BLaER1 (cell line): Measurements from ENCODE around the gene MAGI3.

Source experiments
- H3K27ac ChIP-seq: shearing (Covaris generic); formaldehyde crosslinking; 2 replicates; pipeline ENCODE4 v1.8.1; 2022
- H3K27me3 ChIP-seq: shearing (Covaris generic); formaldehyde crosslinking; 2 replicates; pipeline ENCODE4 v1.8.1; 2022
- H3K36me3 ChIP-seq: shearing (Covaris generic); formaldehyde crosslinking; 2 replicates; pipeline ENCODE4 v1.8.1; 2022
- H3K4me1 ChIP-seq: shearing (Covaris generic); formaldehyde crosslinking; 2 replicates; pipeline ENCODE4 v1.8.1; 2022
- H3K4me2 ChIP-seq: shearing (Covaris generic); formaldehyde crosslinking; 2 replicates; pipeline ENCODE4 v1.8.1; 2022
- H3K4me3 ChIP-seq: shearing (Covaris generic); formaldehyde crosslinking; 2 replicates; pipeline ENCODE4 v1.8.1; 2022
- H3K9ac ChIP-seq: shearing (Covaris generic); formaldehyde crosslinking; 2 replicates; pipeline ENCODE4 v1.8.1; 2022
- H3K9me3 ChIP-seq: shearing (Covaris generic); formaldehyde crosslinking; 2 replicates; pipeline ENCODE4 v1.8.1; 2022
- H4K20me1 ChIP-seq: shearing (Covaris generic); formaldehyde crosslinking; 2 replicates; pipeline ENCODE4 v1.8.1; 2022
- Cebpa-rat ChIP-seq: shearing (Covaris generic); IDR thresholded peaks from 2 replicates; pipeline ENCODE4 v1.8.1; 2022

Gene MAGI3

DNA sequence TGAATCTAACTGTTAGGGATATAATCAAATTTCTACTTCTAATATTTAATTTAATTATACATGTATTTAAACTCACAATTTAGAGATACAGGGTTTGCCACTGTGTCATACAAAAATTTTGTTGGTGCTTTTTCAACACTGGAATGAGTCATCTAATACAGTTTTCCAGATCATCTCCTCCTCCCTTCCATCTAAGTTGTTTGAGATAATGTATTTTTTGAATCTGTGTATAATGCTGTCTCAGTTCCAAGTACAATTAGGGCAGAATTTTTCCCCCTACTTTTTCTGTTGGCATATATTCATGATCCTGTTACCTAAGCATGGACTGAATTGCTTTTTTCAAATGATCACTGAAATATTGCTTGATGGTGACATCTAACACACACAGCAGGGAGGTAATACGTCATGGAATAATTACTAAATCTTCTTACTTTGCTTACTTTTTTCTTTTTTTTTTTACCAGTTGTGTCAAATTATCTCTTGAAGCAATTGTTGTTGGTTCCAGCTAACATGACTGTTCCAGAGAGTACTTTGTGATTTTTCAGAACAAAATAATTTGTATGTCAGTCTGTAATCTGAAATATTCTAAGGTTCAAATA is 146.0 kb downstream of the MAGI3 start:
- no peak overlapping the region for H3K4me2 ChIP-seq
- no peak overlapping the region for H3K9ac ChIP-seq
- no peak overlapping the region for H3K4me3 ChIP-seq
- no peaks in the 10 kb centered on the region for H3K36me3 ChIP-seq
- H4K20me1 ChIP-seq: no peaks in the 10 kb centered on the region
- no peak overlapping the region for H3K27ac ChIP-seq
- no peaks in the 10 kb centered on the region for H3K4me1 ChIP-seq
- TF ChIP-seq Cebpa-rat: no peak
- no peaks in the 10 kb centered on the region for H3K27me3 ChIP-seq
- H3K9me3 ChIP-seq: no peaks in the 10 kb centered on the region

DNA sequence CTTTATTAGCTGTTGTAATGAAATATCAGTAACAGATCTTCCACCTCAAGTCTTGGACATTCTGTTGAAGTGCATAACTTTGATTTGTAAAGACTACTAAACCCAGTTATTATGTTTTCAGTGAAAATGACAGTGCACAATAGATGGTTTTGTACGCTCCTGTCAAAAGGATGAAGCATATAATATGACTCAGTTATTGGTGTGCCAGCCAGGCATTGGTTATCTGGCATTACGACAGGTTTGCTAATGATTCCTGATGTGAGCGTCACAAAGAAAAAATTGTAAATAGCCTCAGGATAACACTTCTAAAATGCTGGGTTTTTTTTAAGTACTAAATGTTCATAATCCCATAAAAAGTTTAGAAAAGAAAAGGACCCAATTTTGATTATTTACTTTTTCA is 147.9 kb downstream of the MAGI3 start:
- Histone ChIP-seq H3K4me1 (no peaks in the 10 kb centered on the region), H3K36me3 (no peaks in the 10 kb centered on the region), H3K4me2 (no peak overlapping the region), H3K27me3 (no peaks in the 10 kb centered on the region), H3K9ac (no peak overlapping the region), H3K9me3 (no peaks in the 10 kb centered on the region; the same call in 1 of the 2 replicates), H4K20me1 (no peaks in the 10 kb centered on the region), H3K4me3 (no peak overlapping the region), H3K27ac (no peak overlapping the region)
- TF ChIP-seq Cebpa-rat: no peak

DNA sequence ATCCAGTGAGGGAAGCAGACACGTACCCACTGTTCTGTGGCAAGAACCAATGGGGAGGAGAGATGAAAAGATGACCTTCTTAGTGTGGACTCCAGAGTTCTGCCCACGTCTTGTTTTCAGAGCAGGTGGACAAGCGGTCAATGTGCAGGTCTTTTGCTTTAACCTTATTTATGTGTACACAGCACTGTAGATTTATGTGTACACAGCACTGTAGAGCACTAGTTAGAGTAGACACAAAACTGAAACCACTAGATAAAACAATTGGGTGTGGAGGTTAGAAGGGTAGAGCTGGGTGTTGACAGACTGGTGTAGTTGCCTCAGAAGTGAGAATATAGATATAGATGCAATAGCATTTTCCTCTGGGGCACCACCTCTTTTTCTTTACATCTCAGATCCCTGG is 150.0 kb downstream of the MAGI3 start:
- Histone ChIP-seq H4K20me1 (no peaks in the 10 kb centered on the region), H3K9ac (no peak overlapping the region), H3K27me3 (no peaks in the 10 kb centered on the region), H3K4me2 (no peak overlapping the region), H3K4me1 (no peaks in the 10 kb centered on the region), H3K36me3 (no peaks in the 10 kb centered on the region), H3K4me3 (no peak overlapping the region), H3K27ac (no peak overlapping the region), H3K9me3 (no peaks in the 10 kb centered on the region; the same call in 1 of the 2 replicates)
- no peak for TF ChIP-seq Cebpa-rat

DNA sequence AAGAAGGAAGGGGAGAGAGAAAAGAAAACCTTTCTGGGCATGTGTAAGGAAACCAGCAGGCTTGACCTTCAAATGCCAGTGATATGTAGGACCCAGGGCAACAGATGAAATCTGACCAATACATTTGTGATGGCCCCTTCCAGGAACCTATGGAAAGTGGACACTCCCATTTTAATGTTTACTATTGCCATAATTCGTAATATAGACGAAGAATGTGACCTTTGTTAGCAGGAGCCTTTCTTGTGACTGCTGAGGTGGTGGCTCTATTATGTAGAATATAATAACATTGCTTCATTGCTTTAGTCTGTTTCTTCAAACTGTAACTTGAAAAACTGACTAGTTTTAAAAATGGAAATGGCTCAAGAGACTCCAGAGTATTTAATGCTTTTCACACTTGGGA is 150.8 kb downstream of the MAGI3 start:
- Histone ChIP-seq H3K9ac (no peak overlapping the region), H3K4me3 (no peak overlapping the region), H3K9me3 (no peaks in the 10 kb centered on the region; the same call in 1 of the 2 replicates), H3K27me3 (no peaks in the 10 kb centered on the region), H3K36me3 (no peaks in the 10 kb centered on the region), H3K4me1 (no peaks in the 10 kb centered on the region), H3K27ac (no peak overlapping the region), H3K4me2 (no peak overlapping the region), H4K20me1 (no peaks in the 10 kb centered on the region)
- no peak for TF ChIP-seq Cebpa-rat

DNA sequence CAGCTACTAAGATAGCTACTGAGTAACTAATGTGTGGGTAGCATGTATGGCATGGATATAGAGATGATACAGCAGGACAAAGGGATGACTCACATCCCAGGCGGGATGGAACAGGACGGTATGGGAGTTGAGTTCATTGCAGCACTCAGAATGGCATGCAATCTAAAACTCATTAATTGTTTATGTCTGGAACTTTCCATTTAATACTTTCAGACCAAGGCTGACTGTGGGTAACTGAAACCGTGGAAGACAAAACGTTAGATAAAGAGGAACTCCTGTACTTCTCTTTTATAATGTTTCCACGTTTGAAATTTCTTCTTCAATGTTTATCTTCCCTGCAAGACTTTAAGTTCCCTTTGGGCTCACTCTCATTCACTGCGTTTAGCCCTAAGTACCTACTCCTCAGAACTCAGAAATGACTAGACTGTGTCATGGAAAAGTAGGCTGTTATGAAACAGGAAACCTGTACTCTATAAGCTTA is 151.9 kb downstream of the MAGI3 start:
- Histone ChIP-seq H3K4me3 (no peak overlapping the region), H3K4me2 (no peak overlapping the region), H3K27ac (no peak overlapping the region), H3K9me3 (no peaks in the 10 kb centered on the region; the same call in 1 of the 2 replicates), H3K9ac (no peak overlapping the region), H3K4me1 (no peaks in the 10 kb centered on the region), H3K27me3 (no peaks in the 10 kb centered on the region), H3K36me3 (no peaks in the 10 kb centered on the region), H4K20me1 (no peaks in the 10 kb centered on the region)
- no peak for TF ChIP-seq Cebpa-rat

DNA sequence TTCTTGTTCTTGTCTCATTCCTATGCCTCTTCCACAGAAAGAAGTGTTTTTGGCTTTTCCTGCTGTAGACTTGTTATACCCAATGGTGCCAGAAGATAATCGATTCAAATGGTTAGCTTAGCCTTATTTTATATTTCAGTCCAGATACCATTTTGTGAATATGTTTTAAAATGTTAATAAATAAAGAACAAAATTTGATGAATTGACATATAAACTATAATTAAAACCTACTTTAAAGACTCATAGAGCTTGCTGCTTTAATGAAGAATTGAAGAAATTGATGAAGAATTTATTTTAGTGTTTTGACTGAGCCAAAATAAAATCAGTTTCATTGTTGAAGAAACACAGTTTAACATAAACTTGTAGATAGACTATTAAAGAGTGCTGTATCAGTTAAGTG is 152.8 kb downstream of the MAGI3 start:
- no peaks in the 10 kb centered on the region; the same call in 1 of the 2 replicates for H3K9me3 ChIP-seq
- no peak overlapping the region for H3K4me3 ChIP-seq
- H3K36me3 ChIP-seq: no peaks in the 10 kb centered on the region
- no peak overlapping the region for H3K9ac ChIP-seq
- no peaks in the 10 kb centered on the region for H3K27me3 ChIP-seq
- H3K27ac ChIP-seq: no peak overlapping the region
- H3K4me1 ChIP-seq: no peaks in the 10 kb centered on the region
- no peak overlapping the region for H3K4me2 ChIP-seq
- no peak for TF ChIP-seq Cebpa-rat
- no peaks in the 10 kb centered on the region for H4K20me1 ChIP-seq

DNA sequence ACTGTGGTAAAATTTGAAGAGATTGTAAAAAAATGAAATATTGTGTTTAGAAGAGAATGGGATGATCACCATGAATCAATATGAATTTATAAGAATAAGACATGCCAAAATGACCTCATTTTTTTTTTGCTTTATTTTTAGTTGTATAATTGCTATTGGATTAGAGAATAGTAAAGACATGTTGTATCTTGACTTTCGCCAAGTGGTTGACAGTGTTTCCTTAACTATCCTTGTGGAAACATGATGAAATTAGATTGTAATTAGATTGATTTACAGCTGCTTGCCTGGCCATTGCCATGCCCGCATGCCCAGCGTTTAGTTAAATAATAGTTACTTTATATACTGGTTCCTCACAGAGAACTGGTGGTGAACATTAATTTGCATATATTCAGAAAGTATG is 154.9 kb downstream of the MAGI3 start:
- Histone ChIP-seq H3K36me3 (0 out of 2 replicates have a peak, but pooled peaks cover 4% of the 10 kb centered on the region), H3K9ac (no peak overlapping the region), H3K9me3 (no peaks in the 10 kb centered on the region; the same call in 1 of the 2 replicates), H3K4me1 (no peaks in the 10 kb centered on the region), H3K27me3 (no peaks in the 10 kb centered on the region), H3K4me2 (no peak overlapping the region), H3K4me3 (no peak overlapping the region), H4K20me1 (no peaks in the 10 kb centered on the region), H3K27ac (no peak overlapping the region)
- TF ChIP-seq Cebpa-rat: no peak

DNA sequence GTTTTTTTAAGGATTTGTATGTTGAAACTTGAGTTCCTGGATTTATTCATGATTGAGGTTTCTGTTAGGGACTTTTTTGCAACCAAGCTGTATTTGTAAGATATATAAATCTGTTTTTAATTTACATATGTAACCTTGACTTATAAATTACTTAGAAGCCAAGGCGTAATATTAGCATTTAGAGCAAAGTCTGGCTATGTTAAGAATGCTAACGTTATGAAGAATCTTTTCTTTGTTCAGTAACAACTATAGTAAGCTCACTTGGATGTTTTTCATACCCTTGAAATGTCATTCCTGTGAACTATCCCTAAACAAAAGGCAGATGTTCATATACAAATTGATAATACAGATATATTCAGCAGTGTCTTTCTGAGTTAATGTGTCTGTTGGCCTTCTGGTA is 155.3 kb downstream of the MAGI3 start:
- no peak overlapping the region for H3K27ac ChIP-seq

DNA sequence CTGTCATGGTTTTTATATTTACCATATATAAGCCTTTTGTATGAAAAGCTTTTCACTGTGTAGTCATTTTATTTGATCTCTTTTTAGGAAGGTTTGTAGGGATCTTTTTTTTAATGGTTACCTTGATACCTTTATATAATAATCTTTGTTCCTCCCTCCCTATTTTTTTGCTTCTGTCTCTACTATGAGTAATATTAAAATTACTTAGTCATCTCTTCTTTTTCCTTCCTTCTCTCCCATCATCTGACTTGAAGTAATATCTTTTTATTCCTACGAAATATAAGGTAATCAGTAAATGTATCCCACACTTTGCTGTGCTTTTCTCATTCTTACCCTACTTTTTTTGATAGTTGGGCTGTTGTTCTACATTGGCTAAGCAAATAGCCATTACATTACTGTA is 161.4 kb downstream of the MAGI3 start:
- Histone ChIP-seq H3K4me3 (no peak overlapping the region), H3K27me3 (no peaks in the 10 kb centered on the region), H3K9ac (no peak overlapping the region), H4K20me1 (no peaks in the 10 kb centered on the region), H3K4me1 (no peaks in the 10 kb centered on the region), H3K36me3 (peaks cover 6% of the 10 kb centered on the region; the same call in 1 of the 2 replicates), H3K27ac (no peak overlapping the region), H3K4me2 (no peak overlapping the region), H3K9me3 (no peaks in the 10 kb centered on the region)
- TF ChIP-seq Cebpa-rat: no peak

More for the DNA sequence above, 155.3 kb downstream of the MAGI3 start:
- Histone ChIP-seq H4K20me1 (no peaks in the 10 kb centered on the region), H3K9me3 (no peaks in the 10 kb centered on the region; the same call in 1 of the 2 replicates), H3K4me2 (no peak overlapping the region), H3K4me3 (no peak overlapping the region), H3K36me3 (0 out of 2 replicates have a peak, but pooled peaks cover 4% of the 10 kb centered on the region), H3K9ac (no peak overlapping the region), H3K4me1 (no peaks in the 10 kb centered on the region), H3K27me3 (no peaks in the 10 kb centered on the region)
- TF ChIP-seq Cebpa-rat: no peak

DNA sequence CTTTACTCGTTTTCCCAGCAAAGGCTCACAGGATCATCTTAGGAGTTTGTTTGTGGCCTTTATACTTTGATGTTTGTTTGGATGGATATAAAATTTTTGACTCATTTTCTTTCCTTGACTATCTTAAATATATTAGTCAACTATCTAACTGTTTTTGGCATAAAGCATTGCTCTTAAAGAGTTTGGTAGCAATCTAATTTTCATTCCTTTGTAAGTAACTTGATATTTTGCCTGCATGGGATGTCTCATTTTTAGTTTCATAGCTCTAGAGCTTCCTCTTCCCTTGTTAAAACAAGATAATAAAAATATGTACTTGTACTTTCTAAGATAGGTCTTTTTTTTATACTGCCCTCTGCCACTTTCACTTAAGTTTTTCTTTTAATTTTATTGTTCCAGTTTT is 161.9 kb downstream of the MAGI3 start:
- Histone ChIP-seq H3K36me3 (peaks cover 11% of the 10 kb centered on the region), H3K27me3 (no peaks in the 10 kb centered on the region), H3K4me3 (no peak overlapping the region), H3K9ac (no peak overlapping the region), H3K27ac (no peak overlapping the region), H3K4me1 (no peaks in the 10 kb centered on the region), H4K20me1 (no peaks in the 10 kb centered on the region), H3K4me2 (no peak overlapping the region), H3K9me3 (peaks cover 4% of the 10 kb centered on the region; the same call in 1 of the 2 replicates)
- no peak for TF ChIP-seq Cebpa-rat
